Stimulated activated naive CD4-positive, alpha-beta T cell (primary cell): ENCODE data around the gene ZNF385C.
A peak's percentile ranks its signal among the peaks of the same experiment; 100 is the strongest.

Experiments used
- DNase-seq, 6 experiments: peaks; one replicate each; lab custom pipeline; 2025; lab: John Stamatoyannopoulos, UW

ZNF385C gene

DNA sequence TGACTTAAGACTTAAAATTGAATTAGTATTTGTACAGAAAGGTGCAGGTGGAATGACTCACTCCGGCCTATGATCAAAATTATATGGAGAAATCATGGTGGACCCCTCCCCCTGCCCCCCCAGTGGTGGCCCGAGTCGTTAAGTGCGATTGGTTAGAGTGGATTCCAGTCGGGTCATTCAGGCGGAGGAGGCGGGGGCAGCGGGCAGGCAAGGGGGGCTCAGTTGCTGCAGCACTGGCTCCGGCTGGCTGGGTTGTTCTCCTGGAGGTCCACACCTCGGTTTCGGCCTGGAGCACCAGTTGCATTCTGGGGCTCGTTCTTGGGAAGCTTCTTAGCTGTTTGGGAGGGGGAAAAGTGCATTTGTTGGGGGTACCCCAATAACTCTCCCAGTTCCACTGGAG, 27.3 kb upstream of the ZNF385C start:
- DNase-seq: no peak

DNA sequence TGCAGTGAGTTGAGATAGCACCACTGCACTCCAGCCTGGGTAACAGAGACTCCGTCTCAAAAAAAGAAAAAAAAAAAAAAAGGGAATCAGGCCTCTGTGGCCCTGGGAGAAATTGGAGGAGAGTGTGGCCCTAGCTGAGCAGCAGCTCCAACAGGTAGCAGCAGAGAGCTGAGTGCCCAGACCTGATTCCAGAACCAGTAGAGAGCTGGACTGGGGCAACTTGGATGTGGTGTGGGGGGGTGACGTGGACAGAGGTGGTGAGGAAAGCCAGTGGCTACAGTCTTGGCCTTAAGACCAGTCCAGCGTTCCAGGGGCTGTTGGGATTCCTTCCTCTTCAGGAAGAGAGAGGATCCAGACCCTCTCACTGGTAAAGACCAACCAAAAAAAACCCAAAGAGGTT, 26.0 kb upstream of the ZNF385C start:
- DNase-seq: no peak

GRCh38 chr17:42122371-42123303, 24.4 kb upstream of the ZNF385C start, which contains the start of gene HSPB9:
Gene HSPB9 (plus strand): TSS chr17:42122804. CDS start chr17:42122851, 47 bp downstream.
- no peak for DNase-seq

GRCh38 chr17:42120770-42121769, 22.8 kb upstream of the ZNF385C start, which contains the start of gene KAT2A:
Gene KAT2A (minus strand): TSS chr17:42121367. CDS start chr17:42121304, 63 bp downstream.
- peak; percentile 38 to 73 (median 67) for DNase-seq

DNA sequence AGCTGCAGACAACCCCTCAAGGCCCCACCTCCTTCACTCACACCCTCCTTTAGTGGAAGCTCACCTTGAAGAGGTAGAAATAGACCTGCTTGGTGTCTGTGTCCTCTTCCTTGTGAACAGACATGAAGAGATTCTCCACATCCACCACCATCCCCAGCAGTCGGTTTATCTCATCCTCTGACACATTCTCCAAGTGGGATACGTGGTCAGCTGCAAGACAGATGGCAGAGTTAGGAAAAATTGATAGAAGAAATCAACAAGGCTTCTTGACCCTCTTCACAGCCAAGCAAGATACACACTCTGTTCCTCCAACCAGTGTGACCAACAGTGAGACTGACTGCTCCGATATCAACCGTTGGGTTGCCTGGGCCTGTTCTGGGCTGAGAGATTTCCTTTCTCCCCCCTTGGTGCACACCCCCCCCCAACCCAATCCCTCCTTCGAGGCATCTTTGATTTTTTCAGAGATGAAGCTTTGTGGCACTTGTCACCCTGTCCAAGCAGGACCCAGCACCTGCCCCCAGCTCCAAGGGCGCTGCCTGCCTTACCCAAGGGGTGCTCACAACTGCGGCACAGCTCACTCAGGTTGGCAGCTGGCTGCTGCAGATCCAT, 22.0 kb upstream of the ZNF385C start:
- DNase-seq: no peak

- no peak for DNase-seq
These were observed 21.0 kb upstream of the ZNF385C start for GRCh38 chr17:42119301-42119700.

DNA sequence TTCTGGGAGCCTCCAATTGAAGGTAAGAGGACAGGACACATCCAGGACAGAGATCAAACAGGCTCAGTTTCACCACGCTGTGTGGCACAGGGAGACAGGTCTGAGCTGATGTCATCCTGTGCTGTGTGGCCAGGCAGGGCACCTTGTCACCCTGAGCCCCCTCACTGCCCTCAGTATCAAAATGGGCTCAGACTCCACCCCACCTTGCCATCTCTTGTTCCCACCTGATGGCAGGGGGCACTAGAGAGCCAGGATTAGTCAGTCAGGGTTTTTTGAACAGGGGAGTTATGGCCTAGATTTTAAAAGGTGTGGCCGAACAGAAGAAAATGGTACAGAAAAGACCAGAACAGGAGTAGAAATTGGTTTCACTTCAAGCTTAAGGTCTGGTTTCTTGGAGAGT, 20.3 kb upstream of the ZNF385C start:
- DNase-seq: peak in 3 of 6 experiments; percentile 10 to 42 (median 32)

DNA sequence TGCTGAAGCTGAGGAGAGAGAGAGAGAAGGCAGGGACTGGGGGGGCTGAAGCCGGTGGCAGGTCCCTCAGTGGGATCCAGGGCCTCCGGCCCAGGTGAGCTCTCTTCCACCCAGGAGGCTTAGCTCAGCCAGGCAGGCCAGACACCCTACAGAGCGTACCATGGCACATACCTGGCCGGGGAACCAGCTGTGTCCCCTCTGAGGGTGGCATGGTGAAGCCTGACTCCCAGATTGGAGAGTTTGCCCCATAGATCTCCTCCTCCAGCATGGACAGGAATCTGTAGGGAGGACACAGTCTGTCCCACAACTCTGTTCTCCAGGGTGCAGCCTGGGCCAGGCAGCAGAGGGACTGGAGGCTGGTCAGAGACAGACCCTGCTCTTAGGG, 19.8 kb upstream of the ZNF385C start:
- no peak for DNase-seq

DNA sequence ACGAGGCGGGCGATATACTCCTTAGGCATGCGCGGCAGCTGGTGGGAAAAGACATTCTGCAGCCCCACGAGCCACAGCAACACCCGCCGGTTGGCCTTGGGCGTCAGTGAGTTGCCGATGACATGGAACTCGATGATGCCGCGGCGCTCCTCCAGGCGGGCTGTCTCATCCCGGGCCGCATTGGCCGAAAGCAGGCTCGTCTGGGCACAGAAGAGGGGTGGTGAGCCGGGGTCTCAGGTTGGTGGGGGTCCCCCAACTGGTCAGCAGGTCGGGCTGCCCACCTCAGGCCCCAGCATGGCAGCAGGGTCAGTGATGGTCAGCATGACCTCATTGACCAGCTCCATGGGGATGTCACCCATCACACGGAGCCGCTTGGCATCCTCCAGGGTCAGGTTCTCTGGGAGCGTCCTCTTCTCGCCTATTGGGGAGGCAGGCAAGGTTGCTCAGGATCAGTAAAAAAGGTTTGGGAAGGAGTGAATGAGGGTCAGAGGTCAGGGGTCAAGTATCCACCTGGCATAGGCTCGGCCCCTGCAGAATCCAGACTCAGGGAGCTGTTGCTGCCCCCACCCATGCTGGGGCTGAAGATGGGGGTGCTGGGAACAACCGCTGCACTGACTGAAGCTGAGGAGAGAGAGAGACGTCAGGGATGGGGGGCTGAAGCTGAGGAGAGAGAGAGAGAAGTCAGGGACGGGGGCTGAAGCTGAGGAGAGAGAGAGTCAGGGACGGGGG, 19.3 kb upstream of the ZNF385C start:
- no peak for DNase-seq

- DNase-seq: peak; percentile 71 to 85 (median 77)
These were observed 18.6 kb upstream of the ZNF385C start for GRCh38 chr17:42116705-42117396.

- no peak for DNase-seq
These were observed 15.8 kb upstream of the ZNF385C start for GRCh38 chr17:42114118-42114517.

GRCh38 chr17:42113293-42114069, 15.2 kb upstream of the ZNF385C start:
- no peak for DNase-seq

DNA sequence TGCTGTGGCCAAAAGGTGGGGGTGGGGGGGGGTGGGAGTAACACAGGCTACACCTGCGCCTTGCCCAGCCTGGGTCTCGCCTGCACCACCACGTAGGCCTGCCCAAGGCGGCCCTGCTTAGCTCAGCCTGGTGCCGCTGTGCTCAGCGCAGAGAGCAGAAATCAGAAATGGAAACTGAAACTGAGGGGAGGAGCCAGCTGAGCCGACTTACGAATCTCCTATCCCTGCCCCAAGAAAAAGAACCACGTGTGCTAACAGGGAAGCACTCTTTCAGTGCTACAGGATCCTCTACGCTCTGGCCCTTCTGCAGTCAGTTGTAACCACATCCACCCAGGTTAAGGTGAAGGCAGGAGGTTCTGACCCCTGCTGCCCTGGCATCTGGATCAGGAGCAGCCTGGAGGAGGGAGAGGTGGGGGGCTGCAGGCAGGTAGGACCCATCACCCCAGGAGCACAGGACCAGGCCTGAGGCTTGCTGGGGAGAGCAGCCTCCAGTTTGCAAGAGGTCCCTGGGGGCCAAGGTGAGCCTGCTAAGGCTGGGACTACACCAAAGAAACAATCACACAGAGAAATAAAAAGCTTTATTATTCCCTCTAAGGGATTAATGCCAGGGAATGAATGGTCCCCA, 14.4 kb upstream of the ZNF385C start, which contains the start of gene DHX58:
TSS of gene DHX58 (minus strand) at position 163 of the 625 bp plus-strand sequence. CDS start 822 bp downstream, outside the sequence.
- DNase-seq: peak; percentile 61 to 83 (median 75)

GRCh38 chr17:42111871-42112551, 13.7 kb upstream of the ZNF385C start:
- peak in 2 of 6 experiments; percentile 16 to 36 for DNase-seq

DNA sequence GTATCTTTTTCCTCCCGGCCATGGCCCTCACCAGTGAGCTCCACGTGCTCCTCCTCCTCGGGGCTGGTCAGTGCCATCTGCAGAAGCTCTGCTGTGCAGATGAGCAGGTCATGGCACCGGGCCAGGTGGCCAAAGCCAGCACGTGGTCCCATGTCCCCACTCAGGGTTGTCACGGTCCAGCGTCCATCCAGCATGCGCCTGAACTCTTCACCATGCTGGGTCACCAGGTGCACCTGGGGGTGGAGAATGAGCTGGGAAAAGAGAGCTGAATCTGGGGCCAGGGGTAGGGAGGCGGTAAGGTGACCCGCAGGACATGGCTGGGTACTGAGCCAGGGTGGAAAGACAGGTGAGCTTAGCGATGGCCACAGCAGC, 13.0 kb upstream of the ZNF385C start:
- no peak for DNase-seq

- peak in 3 of 6 experiments; percentile 8 to 22 (median 9) for DNase-seq
These were observed 12.3 kb upstream of the ZNF385C start for GRCh38 chr17:42110301-42111264.

- no peak for DNase-seq
These were observed 10.8 kb upstream of the ZNF385C start for GRCh38 chr17:42109086-42109485.
